Common myeloid progenitor, CD34-positive (primary cell): Measurements from ENCODE around the gene COMT.
"Not testable (repeated sequence)": the region's sequence is repeated elsewhere in the genome, so short reads cannot be mapped to it uniquely, and the experiment has no call there.

Experiments
- CTCF ChIA-PET: fragments of 350-600 bp; sonication (Branson Sonifier 250); formaldehyde crosslinking; loops from one replicate; lab custom pipeline; 2021; ENCODE audit warnings: antibody characterized with exemption; lab: Charles Lee
- POLR2A ChIA-PET: fragments of 350-600 bp; sonication (Branson Sonifier 250); formaldehyde crosslinking; loops from one replicate; lab custom pipeline; 2021; ENCODE audit warnings: antibody characterized with exemption; lab: Charles Lee
- DNase-seq, 3 donors: peaks; one replicate each; pipeline versions ENCODE4 v3.0.0 to v3.0.0-alpha.2; 2013
- H3K27ac ChIP-seq, 2 experiments: 1 replicate in 1 of 2; 2 replicates in 1 of 2; pipeline ENCODE4 v1.7.0; 2013; ENCODE audit warnings: inconsistent platforms in 2 of 2, low read length in 2 of 2, mild to moderate bottlenecking in 2 of 2, low read depth in 1 of 2, moderate library complexity in 1 of 2; ENCODE audit not compliant: severe bottlenecking in 2 of 2, insufficient read depth in 1 of 2, poor library complexity in 1 of 2
- H3K27me3 ChIP-seq, 5 experiments: replicated peaks in 2 of 5; 1 replicate in 3 of 5; 2 replicates in 2 of 5; pipeline versions ENCODE4 v1.6.1 to v1.7.0; 2013; ENCODE audit warnings: low read length in 4 of 5, mild to moderate bottlenecking in 2 of 5, moderate library complexity in 2 of 5, inconsistent platforms in 1 of 5; ENCODE audit not compliant: insufficient read depth in 5 of 5, control insufficient read depth in 4 of 5
- H3K36me3 ChIP-seq, 4 experiments: 1 replicate in 2 of 4; 2 replicates in 2 of 4; pipeline versions ENCODE4 v1.6.1 to v1.7.0; 2013; ENCODE audit warnings: low read length in 3 of 4, control low read depth in 1 of 4, mild to moderate bottlenecking in 1 of 4; ENCODE audit not compliant: control insufficient read depth in 4 of 4, insufficient read depth in 4 of 4
- H3K4me1 ChIP-seq, 4 experiments: 1 replicate in 3 of 4; 2 replicates in 1 of 4; pipeline versions ENCODE4 v1.6.1 to v1.7.1; 2013; ENCODE audit warnings: low read length in 3 of 4, mild to moderate bottlenecking in 3 of 4, control low read depth in 1 of 4, inconsistent platforms in 1 of 4, moderate library complexity in 1 of 4; ENCODE audit not compliant: control insufficient read depth in 4 of 4, insufficient read depth in 4 of 4; ENCODE audit errors: control extremely low read depth in 1 of 4
- H3K4me3 ChIP-seq, 7 experiments: 1 replicate in 4 of 7; 2 replicates in 3 of 7; pipeline versions ENCODE4 v1.5.1 to v1.7.0; 2013; ENCODE audit warnings: mild to moderate bottlenecking in 7 of 7, low read length in 6 of 7, moderate library complexity in 6 of 7, inconsistent platforms in 2 of 7, low read depth in 2 of 7, control low read depth in 1 of 7; ENCODE audit not compliant: insufficient read depth in 4 of 7, control insufficient read depth in 1 of 7; ENCODE audit errors: extremely low read depth in 1 of 7
- H3K9me3 ChIP-seq, 5 experiments: 1 replicate in 4 of 5; 2 replicates in 1 of 5; pipeline versions ENCODE4 v1.6.1 to v1.7.1; 2013; ENCODE audit warnings: low read length in 4 of 5, mild to moderate bottlenecking in 2 of 5, inconsistent platforms in 1 of 5, low read depth in 1 of 5, moderate library complexity in 1 of 5; ENCODE audit not compliant: control insufficient read depth in 4 of 5, insufficient read depth in 2 of 5; ENCODE audit errors: control extremely low read depth in 1 of 5
- WGBS: methylation state at CpG from one replicate; pipeline ENCODE4 v1.1.5; 2013; ENCODE audit not compliant: insufficient coverage; 5-methylcytosine and 5-hydroxymethylcytosine counted together

The COMT gene

DNA sequence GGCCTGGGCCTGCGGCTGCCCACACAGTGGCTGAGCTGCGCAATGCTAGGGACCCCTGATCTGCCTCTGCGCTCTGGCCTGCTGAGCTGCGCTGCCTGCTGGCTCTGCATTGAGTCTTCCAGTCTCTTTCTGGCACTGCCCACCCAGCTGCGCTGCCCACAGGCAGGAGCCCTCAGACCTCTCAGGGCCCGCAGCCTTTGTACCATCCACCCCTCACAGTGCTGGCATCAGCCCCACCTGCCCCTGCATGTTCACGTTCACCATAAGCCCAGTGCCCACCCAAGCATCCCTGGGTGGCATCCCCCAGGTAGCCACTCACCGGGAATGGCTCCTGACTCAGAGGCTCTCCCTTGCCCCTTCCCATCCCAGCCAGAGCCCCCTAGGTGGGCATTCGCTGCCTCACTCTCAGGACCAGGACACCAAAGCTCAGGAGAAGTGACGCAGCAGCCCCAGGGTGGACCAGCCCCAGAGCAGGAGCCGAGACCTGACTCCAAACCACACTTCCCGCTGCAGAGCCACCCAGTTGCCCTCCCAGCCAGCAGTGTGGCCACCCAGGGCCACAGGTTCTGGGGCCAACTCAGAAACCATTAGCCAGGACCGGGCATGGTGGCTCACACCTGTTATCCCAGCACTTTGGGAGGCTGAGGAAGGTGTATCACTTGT is 21.7 kb upstream of the COMT start:
- H3K4me3 ChIP-seq = no peak overlapping the region
- H3K9me3 ChIP-seq = peaks cover 0 to 2% (median 0%) of the 10 kb centered on the region in 5 experiments
- POLR2A ChIA-PET = no interaction called here
- 98% methylated on average over 9 of the region's 13 CpGs for WGBS
- H3K36me3 ChIP-seq = peaks cover 4 to 35% (median 26%) of the 10 kb centered on the region in 4 experiments
- DNase-seq = no peak
- CTCF ChIA-PET = interaction anchor here (1.7 to 1.8 kb wide), 2 partner anchors 10 to 189 kb away, joined by 4 to 5 read pairs; no protein-coding TSS in a partner anchor
- no peak overlapping the region for H3K27ac ChIP-seq
- H3K27me3 ChIP-seq = no peaks in the 10 kb centered on the region
- H3K4me1 ChIP-seq = peaks cover 0 to 6% (median 3%) of the 10 kb centered on the region in 4 experiments

DNA sequence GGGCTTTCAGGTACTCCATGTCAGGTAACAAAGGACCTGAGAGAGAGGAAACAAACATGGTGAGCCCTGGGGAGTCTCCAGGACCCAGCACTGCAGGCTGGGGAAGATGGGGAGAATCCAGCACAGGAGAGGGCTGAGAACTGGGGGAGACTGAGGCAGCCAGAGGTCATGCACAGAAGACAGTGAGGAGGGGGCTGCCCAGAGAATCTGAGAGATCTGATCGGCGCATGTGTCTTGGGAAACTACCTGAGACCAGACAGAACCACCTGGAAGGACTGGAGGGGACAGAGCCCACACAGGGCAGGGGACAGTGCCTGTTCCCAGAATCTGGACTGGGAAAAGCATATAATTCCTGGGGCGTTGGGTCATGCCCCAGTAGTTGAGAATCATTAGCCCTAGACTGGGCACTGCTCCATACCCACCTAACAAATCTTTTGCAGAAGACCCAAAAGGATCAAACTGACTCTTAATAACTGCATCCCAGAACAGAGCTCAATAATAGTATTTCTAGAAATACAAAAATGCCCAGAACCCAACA is 20.0 kb upstream of the COMT start:
- Histone ChIP-seq H3K4me3 (no peak overlapping the region), H3K27me3 (no peaks in the 10 kb centered on the region), H3K36me3 (peaks cover 4 to 22% (median 15%) of the 10 kb centered on the region in 4 experiments), H3K9me3 (no peaks in the 10 kb centered on the region), H3K27ac (no peak overlapping the region), H3K4me1 (peaks cover 0 to 6% (median 3%) of the 10 kb centered on the region in 4 experiments)
- WGBS = 83% methylated on average over 3 of the region's 3 CpGs
- ChIA-PET POLR2A (no interaction called here), CTCF (interaction anchor here (1.2 to 1.8 kb wide), 2 partner anchors 10 to 11 kb away, joined by 5 to 9 read pairs; no protein-coding TSS in a partner anchor)
- no peak for DNase-seq

DNA sequence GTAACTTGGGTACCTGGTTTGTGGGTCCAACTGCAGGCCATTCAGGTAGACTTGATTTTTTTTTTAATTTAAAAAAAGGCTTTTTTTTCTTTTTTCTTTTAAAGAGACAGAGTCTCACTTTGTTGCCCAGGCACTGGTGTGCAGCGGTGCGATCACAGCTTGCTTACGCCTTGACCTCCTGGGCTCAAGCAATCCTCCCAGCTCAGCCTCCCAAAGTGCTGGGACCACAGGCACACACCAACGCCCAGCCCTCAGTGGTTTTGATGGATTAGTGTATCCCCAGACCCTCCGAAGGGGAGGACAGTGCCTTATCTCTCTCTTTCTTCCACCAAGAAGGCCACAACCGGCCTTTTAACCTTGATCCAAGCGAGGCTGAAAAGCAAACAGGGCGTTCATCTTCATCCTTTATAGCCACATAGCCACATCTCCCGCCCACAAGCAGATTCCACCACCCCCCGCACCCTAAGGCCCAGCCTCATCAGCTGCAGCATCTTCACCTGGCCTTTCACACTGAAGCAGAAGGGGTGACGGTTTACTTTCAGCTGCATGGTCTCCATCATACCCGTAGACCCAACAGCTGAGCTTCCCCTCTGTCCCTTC is 17.6 kb upstream of the COMT start:
- peaks cover 0 to 4% (median 1%) of the 10 kb centered on the region in 4 experiments for H3K36me3 ChIP-seq
- DNase-seq = no peak
- H3K27me3 ChIP-seq = no peaks in the 10 kb centered on the region
- CTCF ChIA-PET = interaction anchor here (1.1 to 2.3 kb wide), 3 partner anchors 12 to 14 kb away, joined by 3 to 5 read pairs (median 5); no protein-coding TSS in a partner anchor
- POLR2A ChIA-PET = no interaction called here
- H3K4me3 ChIP-seq = no peak overlapping the region
- H3K4me1 ChIP-seq = no peaks in the 10 kb centered on the region
- no peak overlapping the region for H3K27ac ChIP-seq
- 87% methylated on average over 11 of the region's 12 CpGs for WGBS
- no peaks in the 10 kb centered on the region for H3K9me3 ChIP-seq

DNA sequence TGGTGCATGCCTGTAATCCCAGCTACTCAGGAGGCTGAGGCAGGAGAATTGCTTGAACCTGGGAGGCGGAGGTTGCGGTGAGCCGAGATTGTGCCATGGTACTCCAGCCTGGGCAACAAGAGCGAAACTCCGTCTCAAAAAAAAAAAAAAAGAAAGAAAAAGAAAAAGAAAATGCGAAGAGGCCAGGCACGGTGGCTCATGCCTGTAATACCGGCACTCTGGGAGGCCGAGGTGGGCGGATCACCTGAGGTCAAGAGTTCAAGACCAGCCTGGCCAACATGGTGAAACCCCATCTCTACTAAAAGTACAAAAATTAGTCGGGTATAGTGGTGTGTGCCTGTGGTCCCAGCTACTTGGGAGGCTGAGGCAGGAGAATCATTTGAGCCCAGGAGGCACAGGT is 15.5 kb upstream of the COMT start:
- H3K4me3 ChIP-seq, H3K27me3 ChIP-seq, H3K27ac ChIP-seq, H3K9me3 ChIP-seq, H3K36me3 ChIP-seq, DNase-seq, POLR2A ChIA-PET, H3K4me1 ChIP-seq: not testable (repeated sequence)
- CTCF ChIA-PET = interaction anchor here (1.1 to 1.6 kb wide), 2 partner anchors 13 to 195 kb away, joined by 4 to 5 read pairs; no protein-coding TSS in a partner anchor
- WGBS = 97% methylated on average over 7 of the region's 11 CpGs

DNA sequence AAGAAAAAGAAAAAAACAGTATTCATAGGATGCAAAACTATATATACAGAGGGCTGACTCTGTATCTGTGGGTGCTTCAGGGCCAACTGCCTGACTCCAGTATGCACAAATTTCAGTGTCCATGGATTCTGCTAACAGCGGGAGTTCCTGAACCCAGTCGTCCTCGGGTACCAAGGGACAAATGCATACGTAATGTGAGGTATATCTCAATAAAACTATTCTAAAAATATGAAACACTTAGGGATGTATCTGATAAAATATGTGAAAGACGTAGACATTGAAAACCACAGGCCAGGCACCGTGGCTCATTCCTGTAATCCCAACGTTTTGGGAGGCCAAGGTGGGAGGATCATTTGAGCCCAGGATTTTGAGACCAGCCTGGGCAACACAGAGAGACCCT is 13.9 kb upstream of the COMT start:
- no peak overlapping the region for H3K4me3 ChIP-seq
- H3K27ac ChIP-seq = no peak overlapping the region
- no peaks in the 10 kb centered on the region for H3K9me3 ChIP-seq
- peaks cover 0 to 6% (median 3%) of the 10 kb centered on the region in 4 experiments for H3K36me3 ChIP-seq
- peaks cover 0 to 7% (median 6%) of the 10 kb centered on the region in 4 experiments for H3K4me1 ChIP-seq
- no peak for DNase-seq
- 100% methylated on average over 1 of the region's 7 CpGs for WGBS
- no peaks in the 10 kb centered on the region for H3K27me3 ChIP-seq
- ChIA-PET POLR2A (no interaction called here), CTCF (interaction anchor here (1.2 kb wide), 1 partner anchor 147 kb away, joined by 3 read pairs; no protein-coding TSS in a partner anchor)

DNA sequence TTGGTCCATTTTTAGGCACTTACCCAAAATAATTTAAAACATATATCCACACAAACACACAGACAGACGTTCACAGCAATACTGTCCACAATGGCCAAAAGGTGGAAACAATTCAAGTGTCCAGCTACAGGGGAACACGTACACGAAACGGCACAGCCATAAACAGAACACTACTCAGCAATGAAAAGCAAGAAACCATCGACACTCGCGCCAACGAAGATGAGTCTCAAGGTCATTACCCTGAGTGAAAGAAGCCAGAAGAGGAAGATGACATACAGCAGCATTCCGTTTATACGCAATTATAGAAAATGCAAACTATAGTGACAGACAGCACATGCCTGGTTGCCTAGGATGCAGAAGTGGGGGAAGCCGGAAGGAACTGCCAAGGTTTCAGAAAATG is 13.4 kb upstream of the COMT start:
- ChIA-PET POLR2A (interaction anchor here (0.8 kb wide), 1 partner anchor 36 kb away, joined by 3 read pairs; no protein-coding TSS in a partner anchor), CTCF (no interaction called here)
- WGBS = 95% methylated on average over 10 of the region's 11 CpGs
- DNase-seq = no peak
- no peak overlapping the region for H3K4me3 ChIP-seq
- no peaks in the 10 kb centered on the region for H3K27me3 ChIP-seq
- peaks cover 0 to 6% (median 3%) of the 10 kb centered on the region in 4 experiments for H3K36me3 ChIP-seq
- peaks cover 0 to 11% (median 10%) of the 10 kb centered on the region in 4 experiments for H3K4me1 ChIP-seq
- no peak overlapping the region for H3K27ac ChIP-seq
- H3K9me3 ChIP-seq = no peaks in the 10 kb centered on the region
